Thoracic aorta (tissue), 2 donors: ENCODE measurements around the gene COLEC11. TPM values are rescaled to one million over a fixed set of nuclear protein-coding genes. Genes with fewer than 3 reads are reported as not detected.

Source experiments
- ATAC-seq: fragments of 150-250 bp; one replicate; pipeline ENCODE4 v1.8.0; 2017; ENCODE audit warnings: low read depth; ENCODE audit not compliant: insufficient number of reproducible peaks, low FRiP score
- DNase-seq: peaks from one replicate; pipeline ENCODE4 v3.0.0-alpha.2; 2020; ENCODE audit warnings: low spot score
- H3K27ac ChIP-seq, 2 donors: fragments of 200-600 bp; sonication (generic); 1 replicate in 1 of 2; 2 replicates in 1 of 2; pipeline ENCODE4 v1.5.1; 2016; ENCODE audit warnings: mild to moderate bottlenecking in 2 of 2, moderate library complexity in 2 of 2
- H3K27me3 ChIP-seq: fragments of 200-600 bp; sonication (generic); replicated peaks from 2 replicates; pipeline ENCODE4 v1.6.0; 2016; ENCODE audit warnings: mild to moderate bottlenecking; ENCODE audit not compliant: insufficient read depth
- H3K36me3 ChIP-seq: fragments of 200-600 bp; sonication (generic); one replicate; pipeline ENCODE4 v1.5.1; 2016
- H3K4me1 ChIP-seq, 2 donors: fragments of 200-600 bp; sonication (generic); 1 replicate in 1 of 2; 2 replicates in 1 of 2; pipeline versions ENCODE4 v1.5.1 to v1.6.0; 2016; ENCODE audit warnings: low read depth in 2 of 2, mild to moderate bottlenecking in 1 of 2; ENCODE audit not compliant: control insufficient read depth in 1 of 2
- H3K4me3 ChIP-seq: fragments of 200-600 bp; sonication (generic); 2 replicates; pipeline ENCODE4 v1.5.1; 2016; ENCODE audit warnings: mild to moderate bottlenecking
- H3K9me3 ChIP-seq: fragments of 200-600 bp; sonication (generic); 2 replicates; pipeline ENCODE4 v1.5.1; 2016
- total RNA-seq, 2 donors: library from RNA; depleted of rRNA; stranded (reverse); fragments of >200 nt; gene quantifications; one replicate each; pipeline versions ENCODE4 v1.1.0 to v1.2.3, GENCODE V29; 2016
- TF ChIP-seq, protein P1 (sequence below): fragments of 200-600 bp; sonication (generic); IDR thresholded peaks from one replicate; pipeline ENCODE4 v1.5.1; 2019; ENCODE audit warnings: antibody characterized with exemption

The COLEC11 gene
- total RNA-seq, 2 donors from 2014 or later, result 9.4 to 22.5 TPM

DNA sequence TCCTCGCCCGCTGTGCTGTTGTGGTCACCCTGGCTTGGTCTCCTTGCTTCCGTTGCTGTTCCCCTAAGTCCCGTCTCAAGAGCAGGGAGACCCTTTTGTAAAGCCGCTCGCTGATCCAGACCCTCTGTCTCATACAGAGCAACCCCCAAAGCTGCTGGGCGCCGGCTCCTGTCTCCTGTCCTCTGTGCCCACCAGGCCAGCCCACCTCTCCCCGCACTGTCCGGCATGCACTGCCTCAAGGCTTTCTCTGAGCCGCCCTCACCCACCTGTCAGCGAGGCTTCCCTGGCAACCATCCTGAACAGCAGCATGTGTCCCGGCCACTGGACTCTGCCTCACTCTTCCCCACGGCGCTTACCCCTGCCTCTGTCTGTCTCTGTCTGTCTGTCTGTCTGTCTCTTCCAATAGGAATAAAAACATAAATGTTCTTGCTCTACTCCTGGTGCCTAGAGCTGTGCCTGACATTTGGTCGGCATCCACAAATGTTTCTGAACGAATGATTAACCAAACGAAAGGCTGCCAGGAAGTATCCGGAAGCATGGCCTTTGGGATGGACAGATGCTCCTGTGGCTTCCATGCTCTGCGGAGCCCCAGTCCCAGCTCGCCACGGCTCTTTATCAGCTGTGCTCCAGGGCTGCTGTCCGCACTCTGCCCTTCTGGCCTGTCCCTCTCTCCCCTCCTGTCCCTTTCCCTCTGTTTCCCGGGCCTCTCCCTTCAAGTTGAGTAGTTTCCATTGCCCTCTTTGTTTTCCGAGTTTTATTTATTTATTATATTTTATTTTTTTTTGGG lies 7.8 kb downstream of the COLEC11 start:
- Histone ChIP-seq H3K27me3 (no peaks in the 10 kb centered on the region), H3K4me3 (no peak overlapping the region), H3K27ac (no peak overlapping the region), H3K4me1 (no peaks in the 10 kb centered on the region), H3K9me3 (no peaks in the 10 kb centered on the region), H3K36me3 (no peaks in the 10 kb centered on the region)
- TF ChIP-seq, protein P1, sequence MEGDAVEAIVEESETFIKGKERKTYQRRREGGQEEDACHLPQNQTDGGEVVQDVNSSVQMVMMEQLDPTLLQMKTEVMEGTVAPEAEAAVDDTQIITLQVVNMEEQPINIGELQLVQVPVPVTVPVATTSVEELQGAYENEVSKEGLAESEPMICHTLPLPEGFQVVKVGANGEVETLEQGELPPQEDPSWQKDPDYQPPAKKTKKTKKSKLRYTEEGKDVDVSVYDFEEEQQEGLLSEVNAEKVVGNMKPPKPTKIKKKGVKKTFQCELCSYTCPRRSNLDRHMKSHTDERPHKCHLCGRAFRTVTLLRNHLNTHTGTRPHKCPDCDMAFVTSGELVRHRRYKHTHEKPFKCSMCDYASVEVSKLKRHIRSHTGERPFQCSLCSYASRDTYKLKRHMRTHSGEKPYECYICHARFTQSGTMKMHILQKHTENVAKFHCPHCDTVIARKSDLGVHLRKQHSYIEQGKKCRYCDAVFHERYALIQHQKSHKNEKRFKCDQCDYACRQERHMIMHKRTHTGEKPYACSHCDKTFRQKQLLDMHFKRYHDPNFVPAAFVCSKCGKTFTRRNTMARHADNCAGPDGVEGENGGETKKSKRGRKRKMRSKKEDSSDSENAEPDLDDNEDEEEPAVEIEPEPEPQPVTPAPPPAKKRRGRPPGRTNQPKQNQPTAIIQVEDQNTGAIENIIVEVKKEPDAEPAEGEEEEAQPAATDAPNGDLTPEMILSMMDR, result no peak
- no peak for ATAC-seq
- no peak for DNase-seq

DNA sequence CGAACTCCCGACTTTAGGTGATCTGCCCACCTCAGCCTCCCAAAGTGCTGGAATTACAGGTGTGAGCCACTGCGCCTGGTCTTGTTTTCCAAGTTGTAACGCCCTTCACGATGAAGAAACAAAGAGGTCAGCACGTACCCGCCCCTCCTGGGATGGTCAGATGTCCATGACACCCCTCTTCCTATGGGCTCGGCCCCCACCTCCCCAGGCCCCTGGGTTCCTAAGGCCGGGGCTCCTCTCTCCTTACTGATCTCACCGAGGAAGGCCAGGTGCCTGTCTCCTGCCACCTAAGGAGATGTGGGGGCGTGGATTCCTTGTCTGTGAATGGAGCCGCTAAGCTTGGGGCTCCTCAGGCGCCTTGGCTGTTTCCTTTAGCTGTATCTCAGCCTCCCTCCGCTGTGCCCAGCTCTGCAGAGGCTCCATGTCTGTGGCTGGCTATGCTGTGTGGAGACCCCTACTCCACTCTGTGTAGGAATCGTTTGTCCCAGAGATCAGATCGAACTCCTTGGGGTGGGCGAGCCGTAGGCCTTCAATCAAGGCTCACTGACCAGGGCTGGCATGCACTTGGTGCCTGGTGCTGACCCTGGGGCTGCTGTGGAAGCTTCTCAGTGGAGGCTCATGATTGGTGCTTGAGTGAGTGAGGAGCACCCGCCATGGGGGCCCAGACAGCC lies 8.8 kb downstream of the COLEC11 start:
- Histone ChIP-seq H3K36me3 (no peaks in the 10 kb centered on the region), H3K27me3 (no peaks in the 10 kb centered on the region), H3K9me3 (no peaks in the 10 kb centered on the region), H3K27ac (no peak overlapping the region), H3K4me3 (no peak overlapping the region), H3K4me1 (no peaks in the 10 kb centered on the region)
- ATAC-seq, result no peak
- DNase-seq, result no peak
- TF ChIP-seq, protein P1, result no peak

DNA sequence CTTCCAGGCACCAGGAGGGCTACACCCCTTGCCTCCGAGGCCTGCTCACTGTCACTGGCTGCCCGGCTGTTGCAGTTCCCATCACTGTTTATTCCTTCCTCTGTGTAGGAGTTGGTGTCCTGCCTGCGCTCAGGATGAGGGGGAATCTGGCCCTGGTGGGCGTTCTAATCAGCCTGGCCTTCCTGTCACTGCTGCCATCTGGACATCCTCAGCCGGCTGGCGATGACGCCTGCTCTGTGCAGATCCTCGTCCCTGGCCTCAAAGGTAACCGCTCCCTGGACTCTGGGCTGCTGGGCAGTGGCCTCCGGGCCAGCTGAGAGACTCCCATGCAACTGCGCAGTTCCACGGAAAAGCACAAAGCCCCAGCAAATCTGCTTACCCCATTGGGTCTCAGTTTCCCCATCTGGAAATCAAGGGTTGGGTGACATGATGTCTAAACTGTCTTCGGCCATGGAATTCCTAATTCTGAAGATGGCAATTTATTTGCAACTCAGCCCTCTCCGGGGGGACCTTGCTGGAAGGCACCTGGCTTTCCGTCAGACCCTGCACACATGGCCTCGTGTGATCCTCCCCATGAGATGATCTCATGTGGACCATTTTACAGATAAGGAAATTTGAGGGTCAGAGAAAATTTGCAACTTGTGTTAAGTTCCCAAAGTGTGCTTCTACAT lies 9.4 kb downstream of the COLEC11 start:
- ATAC-seq (no peak), DNase-seq (no peak)
- TF ChIP-seq, protein P1, result no peak
- Histone ChIP-seq H3K27ac (no peak overlapping the region), H3K4me3 (no peak overlapping the region), H3K9me3 (no peaks in the 10 kb centered on the region), H3K27me3 (no peaks in the 10 kb centered on the region), H3K4me1 (no peaks in the 10 kb centered on the region), H3K36me3 (no peaks in the 10 kb centered on the region)

DNA sequence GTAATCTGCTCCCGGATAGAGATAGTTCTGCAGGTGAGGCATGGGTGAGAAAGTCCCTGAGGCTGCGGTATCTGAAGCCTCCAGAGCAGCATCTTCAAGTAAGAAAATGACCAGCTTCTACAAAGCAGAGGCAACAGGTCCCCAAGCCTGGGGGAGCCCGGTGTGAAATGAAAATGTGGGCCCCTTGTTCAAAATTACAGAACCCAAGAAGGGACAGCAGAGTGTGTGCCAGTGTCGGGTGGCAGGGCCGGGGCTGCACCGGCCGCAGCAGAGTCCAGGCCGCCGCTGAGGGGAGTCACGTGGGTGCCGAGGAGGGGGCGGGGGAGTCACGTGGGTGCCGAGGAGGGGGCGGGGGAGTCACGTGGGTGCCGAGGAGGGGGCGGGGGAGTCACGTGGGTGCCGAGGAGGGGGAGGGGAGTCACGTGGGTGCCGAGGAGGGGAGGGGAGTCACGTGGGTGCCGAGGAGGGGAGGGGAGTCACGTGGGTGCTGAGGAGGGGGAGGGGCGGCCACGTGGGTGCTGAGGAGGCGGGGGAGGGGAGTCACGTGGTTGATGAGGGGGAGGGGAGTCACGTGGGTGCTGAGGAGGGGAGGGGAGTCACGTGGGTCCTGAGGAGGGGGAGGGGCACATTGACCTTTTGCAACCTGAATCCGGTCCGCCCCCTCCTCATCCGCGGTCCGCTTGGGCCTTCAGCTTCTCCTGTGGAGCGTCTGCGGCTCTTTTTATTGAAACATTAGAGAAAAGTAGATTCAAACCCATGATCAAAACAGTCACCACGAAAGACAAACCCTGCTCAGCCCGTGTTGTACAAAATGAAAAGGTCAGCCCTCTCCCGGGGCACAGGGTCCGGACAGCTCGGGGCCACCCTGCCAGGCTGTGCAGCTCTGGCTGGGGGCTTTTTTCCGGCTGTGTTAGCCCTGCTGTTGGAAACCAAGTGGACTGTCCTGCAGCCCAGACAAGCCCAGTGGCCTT lies 10.4 kb downstream of the COLEC11 start:
- no peak overlapping the region for H3K27ac ChIP-seq
- H3K36me3 ChIP-seq, result no peaks in the 10 kb centered on the region
- no peak overlapping the region for H3K4me3 ChIP-seq
- no peaks in the 10 kb centered on the region for H3K27me3 ChIP-seq
- no peaks in the 10 kb centered on the region for H3K4me1 ChIP-seq
- H3K9me3 ChIP-seq, result no peaks in the 10 kb centered on the region
- DNase-seq (no peak), ATAC-seq (no peak)
- TF ChIP-seq, protein P1, result no peak
